NCI-H345 treated with DMSO at 0.1 percent for 48 hours (cell line): ENCODE data around the gene GALNT18.

Experiments used
- DNase-seq: peaks from one replicate; lab custom pipeline; 2025; ENCODE audit not compliant: unreplicated experiment; lab: John Stamatoyannopoulos, UW

Gene GALNT18

GRCh38 chr11:11624926-11625325, 3.1 kb upstream of the GALNT18 start:
- DNase-seq, result no peak

GRCh38 chr11:11624204-11624603, 2.4 kb upstream of the GALNT18 start:
- no peak for DNase-seq

- DNase-seq, result peak; percentile 45
Measured at GRCh38 chr11:11622772-11623171, 967 bp upstream of the GALNT18 start.

- no peak for DNase-seq
Measured at GRCh38 chr11:11622340-11622706, 518 bp upstream of the GALNT18 start.

- DNase-seq, result no peak
Measured at GRCh38 chr11:11620921-11621572, 758 bp downstream of the GALNT18 start.

GRCh38 chr11:11620173-11620920, 1.5 kb downstream of the GALNT18 start:
- DNase-seq, result peak; percentile 25

GRCh38 chr11:11618973-11619435, 2.8 kb downstream of the GALNT18 start:
- no peak for DNase-seq

GRCh38 chr11:11615086-11615485, 6.7 kb downstream of the GALNT18 start:
- DNase-seq, result no peak

- no peak for DNase-seq
Measured at GRCh38 chr11:11612439-11612838, 9.4 kb downstream of the GALNT18 start.

GRCh38 chr11:11611381-11611780, 10.4 kb downstream of the GALNT18 start:
- no peak for DNase-seq

- DNase-seq, result no peak
Measured at GRCh38 chr11:11608783-11609232, 13.0 kb downstream of the GALNT18 start.

GRCh38 chr11:11607772-11608171, 14.0 kb downstream of the GALNT18 start:
- no peak for DNase-seq

- no peak for DNase-seq
Measured at GRCh38 chr11:11605821-11606450, 15.9 kb downstream of the GALNT18 start.

- no peak for DNase-seq
Measured at GRCh38 chr11:11605181-11605580, 16.6 kb downstream of the GALNT18 start.

GRCh38 chr11:11604370-11604990, 17.3 kb downstream of the GALNT18 start:
- DNase-seq, result no peak

- no peak for DNase-seq
Measured at GRCh38 chr11:11602011-11602410, 19.8 kb downstream of the GALNT18 start.

GRCh38 chr11:11600288-11600687, 21.5 kb downstream of the GALNT18 start:
- DNase-seq, result no peak

GRCh38 chr11:11598243-11598642, 23.6 kb downstream of the GALNT18 start:
- no peak for DNase-seq

GRCh38 chr11:11594162-11594561, 27.6 kb downstream of the GALNT18 start:
- no peak for DNase-seq

GRCh38 chr11:11592146-11592684, 29.6 kb downstream of the GALNT18 start:
- no peak for DNase-seq

GRCh38 chr11:11589437-11589836, 32.4 kb downstream of the GALNT18 start:
- DNase-seq, result no peak
